H9 (cell line): ENCODE data around the gene ASTN2. TPM values are rescaled to one million over a fixed set of nuclear protein-coding genes. Genes with fewer than 3 reads are reported as not detected.

ENCODE experiments used
- DNase-seq: peaks from one replicate; pipeline ENCODE4 v3.0.0-alpha.2; 2017
- H2AFZ ChIP-seq: one replicate; pipeline ENCODE4 v1.6.1; 2013; ENCODE audit warnings: mild to moderate bottlenecking, low read length, control low read depth, moderate library complexity
- H2AK5ac ChIP-seq: 2 replicates; pipeline ENCODE4 v1.6.1; 2013; ENCODE audit warnings: low read length, control low read depth, mixed read lengths; ENCODE audit not compliant: insufficient read length
- H2BK120ac ChIP-seq: one replicate; pipeline ENCODE4 v1.6.1; 2013; ENCODE audit warnings: low read depth, mild to moderate bottlenecking, low read length, control low read depth, inconsistent platforms; ENCODE audit not compliant: poor library complexity, severe bottlenecking
- H2BK12ac ChIP-seq: 2 replicates; pipeline ENCODE4 v1.6.1; 2013; ENCODE audit warnings: low read length, control low read depth, mixed read lengths, low read depth; ENCODE audit not compliant: insufficient read length
- H2BK15ac ChIP-seq: 2 replicates; pipeline ENCODE4 v1.6.1; 2013; ENCODE audit warnings: low read depth, low read length, control low read depth
- H2BK20ac ChIP-seq: one replicate; pipeline ENCODE4 v1.6.1; 2013; ENCODE audit warnings: low read depth, mild to moderate bottlenecking, low read length, control low read depth, inconsistent platforms; ENCODE audit not compliant: poor library complexity, severe bottlenecking
- H2BK5ac ChIP-seq: 2 replicates; pipeline ENCODE4 v1.6.1; 2013; ENCODE audit warnings: low read length, control low read depth, mixed read lengths; ENCODE audit not compliant: insufficient read length
- H3K14ac ChIP-seq: 2 replicates; pipeline ENCODE4 v1.6.1; 2013; ENCODE audit warnings: low read length, control low read depth; ENCODE audit not compliant: insufficient read depth
- H3K18ac ChIP-seq: 2 replicates; pipeline ENCODE4 v1.6.1; 2013; ENCODE audit warnings: low read depth, mild to moderate bottlenecking, mixed read lengths, low read length, control low read depth; ENCODE audit not compliant: insufficient read length
- H3K23ac ChIP-seq: 2 replicates; pipeline ENCODE4 v1.6.1; 2013; ENCODE audit warnings: low read length, control low read depth, mixed read lengths, low read depth; ENCODE audit not compliant: insufficient read length
- H3K23me2 ChIP-seq: 2 replicates; pipeline ENCODE4 v1.6.1; 2013; ENCODE audit warnings: low read depth, mild to moderate bottlenecking, mixed read lengths, low read length, control low read depth; ENCODE audit not compliant: insufficient read length, poor library complexity, severe bottlenecking
- H3K27ac ChIP-seq: 2 replicates; pipeline ENCODE4 v1.5.1; 2013; ENCODE audit warnings: low read length, control low read depth, mixed read lengths, low read depth; ENCODE audit not compliant: insufficient read length
- H3K27me3 ChIP-seq: 2 replicates; pipeline ENCODE4 v1.6.1; 2013; ENCODE audit warnings: low read length, control low read depth, inconsistent platforms; ENCODE audit not compliant: insufficient read depth
- H3K4ac ChIP-seq: 2 replicates; pipeline ENCODE4 v1.6.1; 2013; ENCODE audit warnings: low read depth, mild to moderate bottlenecking, control low read depth, inconsistent platforms, low read length, moderate library complexity
- H3K4me1 ChIP-seq: 2 replicates; pipeline ENCODE4 v1.6.1; 2013; ENCODE audit warnings: low read length, control low read depth, inconsistent platforms; ENCODE audit not compliant: insufficient read depth
- H3K4me2 ChIP-seq: 2 replicates; pipeline ENCODE4 v1.6.1; 2013; ENCODE audit warnings: low read length, control low read depth, mixed read lengths; ENCODE audit not compliant: insufficient read length, insufficient read depth
- H3K56ac ChIP-seq: 2 replicates; pipeline ENCODE4 v1.6.1; 2013; ENCODE audit warnings: low read depth, mild to moderate bottlenecking, mixed read lengths, low read length, control low read depth; ENCODE audit not compliant: insufficient read length
- H3K79me1 ChIP-seq: 2 replicates; pipeline ENCODE4 v1.6.1; 2013; ENCODE audit warnings: low read depth, mild to moderate bottlenecking, moderate library complexity, low read length, control low read depth, inconsistent platforms; ENCODE audit not compliant: insufficient read depth, poor library complexity, severe bottlenecking
- H3K79me2 ChIP-seq: 2 replicates; pipeline ENCODE4 v1.6.1; 2013; ENCODE audit warnings: low read length, control low read depth, inconsistent platforms; ENCODE audit not compliant: insufficient read depth
- H3K9ac ChIP-seq: 2 replicates; pipeline ENCODE4 v1.6.1; 2013; ENCODE audit warnings: low read length, control low read depth, mixed read lengths; ENCODE audit not compliant: insufficient read length; ENCODE audit errors: extremely low read depth
- H3K9me3 ChIP-seq: one replicate; pipeline ENCODE4 v1.6.1; 2013; ENCODE audit warnings: low read depth, low read length, inconsistent platforms; ENCODE audit not compliant: control insufficient read depth
- H3T11ph ChIP-seq: one replicate; pipeline ENCODE4 v1.6.1; 2013; ENCODE audit warnings: mild to moderate bottlenecking, low read length, control low read depth, inconsistent platforms
- H4K20me1 ChIP-seq: one replicate; pipeline ENCODE4 v1.6.1; 2013; ENCODE audit not compliant: control insufficient read depth, insufficient read length, insufficient read depth
- H4K5ac ChIP-seq: 2 replicates; pipeline ENCODE4 v1.6.1; 2013; ENCODE audit warnings: low read depth, mild to moderate bottlenecking, mixed read lengths, low read length, control low read depth; ENCODE audit not compliant: insufficient read length
- H4K8ac ChIP-seq: replicated peaks from 2 replicates; pipeline ENCODE4 v1.6.1; 2013; ENCODE audit warnings: low read length, control low read depth, mixed read lengths, low read depth; ENCODE audit not compliant: insufficient read length
- H4K91ac ChIP-seq: 2 replicates; pipeline ENCODE4 v1.6.1; 2013; ENCODE audit warnings: low read depth, mild to moderate bottlenecking, moderate library complexity, mixed read lengths, low read length, control low read depth; ENCODE audit not compliant: insufficient read length
- H3K27ac Mint-ChIP-seq, 3 experiments: 2 replicates in 2 of 3; 3 replicates in 1 of 3; pipeline ENCODE4 v1.8.0; 2020 to 2021; ENCODE audit warnings: mixed read lengths in 3 of 3, mild to moderate bottlenecking in 1 of 3, moderate library complexity in 1 of 3
- H3K27me3 Mint-ChIP-seq: 2 replicates; pipeline ENCODE4 v1.8.0; 2021; ENCODE audit warnings: low read depth, mild to moderate bottlenecking, moderate library complexity, mixed read lengths
- H3K36me3 Mint-ChIP-seq, 3 experiments: 2 replicates in 2 of 3; 3 replicates in 1 of 3; pipeline ENCODE4 v1.8.0; 2020 to 2021; ENCODE audit warnings: low read depth in 3 of 3, mixed read lengths in 3 of 3; ENCODE audit not compliant: insufficient read depth in 1 of 3
- H3K4me1 Mint-ChIP-seq, 2 experiments: 2 replicates each; pipeline ENCODE4 v1.8.0; 2020; ENCODE audit warnings: mixed read lengths in 2 of 2
- H3K4me3 Mint-ChIP-seq, 2 experiments: 2 replicates in 1 of 2; 3 replicates in 1 of 2; pipeline ENCODE4 v1.8.0; 2020 to 2021; ENCODE audit warnings: mild to moderate bottlenecking in 2 of 2, mixed read lengths in 2 of 2, moderate library complexity in 1 of 2
- H3K9me3 Mint-ChIP-seq, 2 experiments: 2 replicates in 1 of 2; 3 replicates in 1 of 2; pipeline ENCODE4 v1.8.0; 2020; ENCODE audit warnings: mild to moderate bottlenecking in 2 of 2, mixed read lengths in 2 of 2, moderate library complexity in 1 of 2
- CTCF ChIP-seq: fragments of 200-600 bp; sonication (generic); conservative IDR thresholded peaks from 3 replicates; pipeline ENCODE4 v1.8.0; 2021; ENCODE audit warnings: antibody characterized with exemption, mild to moderate bottlenecking
- WGBS: extraction: QIAGEN DNeasy Blood & Tissue Kit; methylation state at CpG from one replicate; pipeline ENCODE4 v1.1.7; 2013; ENCODE audit warnings: missing lambda C conversion rate, low lambda C conversion rate, mixed read lengths; ENCODE audit not compliant: insufficient read length; ENCODE audit errors: extremely low coverage; 5-methylcytosine and 5-hydroxymethylcytosine counted together
- total RNA-seq: library from RNA; stranded (reverse); gene quantifications from 2 replicates; pipeline ENCODE4 v1.2.1, GENCODE V29; 2021

The ASTN2 gene
- total RNA-seq, 1 experiment from 2014 or later = 9.7 TPM

- no CpG with 5 or more reads among the region's 2 CpGs for WGBS
- no peak overlapping the region for H3K56ac ChIP-seq
- H3K4me1 ChIP-seq = peaks cover 4% of the 10 kb centered on the region; the same call in 1 of the 2 replicates
- no peak overlapping the region for H2BK20ac ChIP-seq
- no peak overlapping the region for H3K27ac ChIP-seq
- H4K91ac ChIP-seq = no peak overlapping the region
- H3K9ac ChIP-seq = no peak overlapping the region
- H2AFZ ChIP-seq = no peak overlapping the region
- H2BK12ac ChIP-seq = no peak overlapping the region
- H3K79me2 ChIP-seq = no peaks in the 10 kb centered on the region
- peaks cover 5 to 6% of the 10 kb centered on the region in 2 experiments; a peak in 3 of 4 replicates for H3K4me1 Mint-ChIP-seq
- no peak overlapping the region for H2BK5ac ChIP-seq
- H3K4me3 Mint-ChIP-seq = no peak overlapping the region
- H3K4ac ChIP-seq = no peak overlapping the region
- H3K23me2 ChIP-seq = no peaks in the 10 kb centered on the region
- no peak overlapping the region for H2BK120ac ChIP-seq
- no peak overlapping the region for H3K27ac Mint-ChIP-seq
- H3K23ac ChIP-seq = no peak overlapping the region
- H3K79me1 ChIP-seq = no peaks in the 10 kb centered on the region
- H3K14ac ChIP-seq = no peak overlapping the region
- no peak overlapping the region for H3K18ac ChIP-seq
- DNase-seq = no peak
- H4K5ac ChIP-seq = no peak overlapping the region
- H3K4me2 ChIP-seq = no peak overlapping the region
- H2AK5ac ChIP-seq = no peak overlapping the region
- no peaks in the 10 kb centered on the region for H3K9me3 ChIP-seq
- H3K27me3 ChIP-seq = no peaks in the 10 kb centered on the region
- no peak overlapping the region for H3T11ph ChIP-seq
- H4K8ac ChIP-seq = no peak overlapping the region
- TF ChIP-seq CTCF = no peak
- H3K27me3 Mint-ChIP-seq = no peaks in the 10 kb centered on the region; the same call in 1 of the 2 replicates
- H4K20me1 ChIP-seq = no peaks in the 10 kb centered on the region
- H2BK15ac ChIP-seq = no peak overlapping the region
- no peaks in the 10 kb centered on the region for H3K36me3 Mint-ChIP-seq
- no peaks in the 10 kb centered on the region for H3K9me3 Mint-ChIP-seq
These were observed 100.9 kb downstream of the ASTN2 start for GRCh38 chr9:117313989-117314388.
